Esophagus squamous epithelium (tissue), 4 donors: Measurements from ENCODE around the gene IKBKG.
"Not testable (repeated sequence)": the region's sequence is repeated elsewhere in the genome, so short reads cannot be mapped to it uniquely, and the experiment has no call there.

Source experiments
- POLR2A ChIP-seq, 4 donors: fragments of 450-650 bp; IDR thresholded peaks; one replicate each; pipeline ENCODE4 v1.6.1; 2017; ENCODE audit warnings: antibody characterized with exemption in 4 of 4, mild to moderate bottlenecking in 4 of 4, moderate library complexity in 3 of 4
- TF ChIP-seq, protein P1 (sequence below), 6 experiments: fragments of 450-650 bp in 4 of 6; fragments of 200-600 bp in 2 of 6; sonication (generic) in 2 of 6; IDR thresholded peaks; one replicate each; pipeline ENCODE4 v1.5.1; 2016 to 2019; ENCODE audit warnings: antibody characterized with exemption in 6 of 6, mild to moderate bottlenecking in 4 of 6, moderate library complexity in 4 of 6

DNA sequence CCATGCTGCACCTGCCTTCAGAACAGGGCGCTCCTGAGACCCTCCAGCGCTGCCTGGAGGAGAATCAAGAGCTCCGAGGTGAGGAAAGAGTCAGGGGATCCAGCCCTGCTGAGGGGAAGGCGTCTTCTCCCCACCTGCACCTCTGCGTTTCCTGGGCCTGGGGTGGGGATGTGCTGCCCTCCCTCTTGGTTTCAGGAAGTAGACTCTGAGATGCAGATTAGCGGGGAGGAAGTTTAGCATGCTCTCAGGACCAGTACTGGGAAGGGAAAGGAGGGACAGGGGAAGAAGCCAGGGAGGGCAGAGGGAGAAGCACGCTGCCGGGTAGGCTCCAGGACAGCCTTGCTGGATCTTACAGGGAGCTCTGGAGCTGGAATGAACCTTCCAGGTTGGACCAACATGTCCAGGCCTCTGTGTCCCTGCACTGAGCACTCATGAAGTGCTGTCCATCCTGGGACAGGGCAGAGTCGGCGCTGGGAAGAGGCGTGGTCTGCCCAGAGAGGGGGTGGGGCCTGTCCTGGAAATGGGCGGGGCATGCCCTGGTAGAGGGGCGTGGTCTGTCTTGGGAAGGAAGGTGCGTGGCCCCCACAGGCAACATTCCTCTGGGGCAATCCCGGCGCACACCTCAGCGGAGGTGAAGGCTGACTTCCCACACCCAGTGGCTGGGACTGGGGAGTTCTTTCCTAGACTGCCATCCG lies 4.8 kb downstream of the IKBKG start:
- TF ChIP-seq, protein P1, sequence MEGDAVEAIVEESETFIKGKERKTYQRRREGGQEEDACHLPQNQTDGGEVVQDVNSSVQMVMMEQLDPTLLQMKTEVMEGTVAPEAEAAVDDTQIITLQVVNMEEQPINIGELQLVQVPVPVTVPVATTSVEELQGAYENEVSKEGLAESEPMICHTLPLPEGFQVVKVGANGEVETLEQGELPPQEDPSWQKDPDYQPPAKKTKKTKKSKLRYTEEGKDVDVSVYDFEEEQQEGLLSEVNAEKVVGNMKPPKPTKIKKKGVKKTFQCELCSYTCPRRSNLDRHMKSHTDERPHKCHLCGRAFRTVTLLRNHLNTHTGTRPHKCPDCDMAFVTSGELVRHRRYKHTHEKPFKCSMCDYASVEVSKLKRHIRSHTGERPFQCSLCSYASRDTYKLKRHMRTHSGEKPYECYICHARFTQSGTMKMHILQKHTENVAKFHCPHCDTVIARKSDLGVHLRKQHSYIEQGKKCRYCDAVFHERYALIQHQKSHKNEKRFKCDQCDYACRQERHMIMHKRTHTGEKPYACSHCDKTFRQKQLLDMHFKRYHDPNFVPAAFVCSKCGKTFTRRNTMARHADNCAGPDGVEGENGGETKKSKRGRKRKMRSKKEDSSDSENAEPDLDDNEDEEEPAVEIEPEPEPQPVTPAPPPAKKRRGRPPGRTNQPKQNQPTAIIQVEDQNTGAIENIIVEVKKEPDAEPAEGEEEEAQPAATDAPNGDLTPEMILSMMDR (IDR thresholded peaks at IDR 0.05): not testable (repeated sequence)
- TF ChIP-seq POLR2A (IDR thresholded peaks at IDR 0.05): not testable (repeated sequence)
